IMR-90 (cell line): ENCODE results near the gene PRKN. TPM values are rescaled to one million over a fixed set of nuclear protein-coding genes. Genes with fewer than 3 reads are reported as not detected.

ENCODE experiments used
- ATAC-seq: fragments of 200-7000 bp; cut with Tn5 transposase; 2 replicates; pipeline ENCODE4 v1.9.1; 2020; ENCODE audit warnings: low read depth, mild to moderate bottlenecking, moderate library complexity
- BruUV-seq: library from RNA; stranded (reverse); fragments of 400-500 nt; replicated peaks from 2 replicates; lab custom pipeline; 2021; lab: Mats Ljungman, UMichigan
- CTCF ChIA-PET: fragments of 300-600 bp; formaldehyde crosslinking; extraction: SDS; loops from one replicate; lab custom pipeline; 2021; ENCODE audit warnings: antibody characterized with exemption; lab: Yijun Ruan, JAX
- POLR2A ChIA-PET: fragments of 300-600 bp; sonication (Branson Sonifier 250); formaldehyde crosslinking; loops from one replicate; lab custom pipeline; 2022; ENCODE audit warnings: antibody characterized with exemption; ENCODE audit not compliant: unreplicated experiment; lab: Charles Lee
- DNase-seq: peaks from one replicate; pipeline ENCODE4 v3.0.0; 2013
- H2AFZ ChIP-seq: replicated peaks from 2 replicates; pipeline ENCODE3; 2013; ENCODE audit warnings: low read length, mild to moderate bottlenecking; ENCODE audit not compliant: poor library complexity
- H2AK5ac ChIP-seq: 2 replicates; pipeline ENCODE4 v1.6.1; 2013; ENCODE audit warnings: low read depth, low read length, inconsistent platforms
- H2AK9ac ChIP-seq: replicated peaks from 2 replicates; pipeline ENCODE3; 2013; ENCODE audit warnings: mild to moderate bottlenecking, low read depth, low read length, moderate library complexity; ENCODE audit not compliant: poor library complexity
- H2BK120ac ChIP-seq: 2 replicates; pipeline ENCODE4 v1.6.1; 2013; ENCODE audit warnings: low read depth, low read length, inconsistent platforms
- H2BK15ac ChIP-seq: 3 replicates; pipeline ENCODE4 v1.6.1; 2013; ENCODE audit warnings: low read depth, low read length, inconsistent platforms
- H2BK20ac ChIP-seq: 2 replicates; pipeline ENCODE4 v1.6.1; 2013; ENCODE audit warnings: low read depth, mild to moderate bottlenecking, inconsistent platforms, low read length, moderate library complexity
- H2BK5ac ChIP-seq: 2 replicates; pipeline ENCODE4 v1.6.1; 2013; ENCODE audit warnings: mild to moderate bottlenecking, low read depth, low read length, inconsistent platforms; ENCODE audit not compliant: poor library complexity, severe bottlenecking
- H3K14ac ChIP-seq: replicated peaks from 2 replicates; pipeline ENCODE4 v1.6.1; 2013; ENCODE audit warnings: low read depth, low read length, inconsistent platforms
- H3K18ac ChIP-seq: 2 replicates; pipeline ENCODE4 v1.6.1; 2013; ENCODE audit warnings: low read depth, low read length, control low read depth
- H3K23ac ChIP-seq: 2 replicates; pipeline ENCODE4 v1.6.1; 2013; ENCODE audit warnings: low read depth, low read length, inconsistent platforms
- H3K27ac ChIP-seq: 2 replicates; pipeline ENCODE4 v1.5.1; 2013; ENCODE audit warnings: mild to moderate bottlenecking, control low read depth, low read length; ENCODE audit not compliant: insufficient read depth
- H3K27me3 ChIP-seq: 2 replicates; pipeline ENCODE4 v1.6.1; 2013; ENCODE audit warnings: low read length; ENCODE audit not compliant: control insufficient read depth, insufficient read depth
- H3K36me3 ChIP-seq: 2 replicates; pipeline ENCODE4 v1.6.1; 2013; ENCODE audit warnings: low read length, mixed read lengths; ENCODE audit not compliant: control insufficient read depth, insufficient read depth
- H3K4ac ChIP-seq: 2 replicates; pipeline ENCODE4 v1.6.1; 2013; ENCODE audit warnings: low read depth, low read length, inconsistent platforms
- H3K4me1 ChIP-seq: 2 replicates; pipeline ENCODE4 v1.6.1; 2013; ENCODE audit warnings: low read length, mixed read lengths; ENCODE audit not compliant: control insufficient read depth, insufficient read depth
- H3K4me2 ChIP-seq: 2 replicates; pipeline ENCODE4 v1.6.1; 2013; ENCODE audit warnings: low read depth, mild to moderate bottlenecking, control low read depth, low read length, moderate library complexity
- H3K4me3 ChIP-seq: 2 replicates; pipeline ENCODE4 v1.5.1; 2013; ENCODE audit warnings: low read depth, mild to moderate bottlenecking, control low read depth, low read length, moderate library complexity; ENCODE audit not compliant: insufficient read depth
- H3K56ac ChIP-seq: 2 replicates; pipeline ENCODE4 v1.6.1; 2013; ENCODE audit warnings: low read length, inconsistent platforms; ENCODE audit not compliant: insufficient read depth; ENCODE audit errors: extremely low read depth
- H3K79me1 ChIP-seq, 2 experiments: 2 replicates each; pipeline ENCODE4 v1.6.1; 2013; ENCODE audit warnings: low read length in 2 of 2, inconsistent platforms in 1 of 2, low read depth in 1 of 2
- H3K9ac ChIP-seq: 2 replicates; pipeline ENCODE4 v1.6.1; 2013; ENCODE audit warnings: low read depth, low read length, control low read depth
- H3K9me1 ChIP-seq: 2 replicates; pipeline ENCODE4 v1.6.1; 2013; ENCODE audit warnings: low read length, inconsistent platforms; ENCODE audit not compliant: insufficient read depth
- H3K9me3 ChIP-seq: 2 replicates; pipeline ENCODE4 v1.6.1; 2013; ENCODE audit warnings: low read length; ENCODE audit not compliant: control insufficient read depth, insufficient read depth
- H4K20me1 ChIP-seq: 2 replicates; pipeline ENCODE4 v1.6.1; 2013; ENCODE audit warnings: low read length, inconsistent platforms; ENCODE audit not compliant: insufficient read depth
- H4K5ac ChIP-seq: 2 replicates; pipeline ENCODE4 v1.6.1; 2013; ENCODE audit warnings: mild to moderate bottlenecking, low read depth, low read length, control low read depth
- H4K8ac ChIP-seq, 2 experiments: 2 replicates each; pipeline ENCODE4 v1.6.1; 2013; ENCODE audit warnings: low read depth in 2 of 2, low read length in 2 of 2, control low read depth in 1 of 2, inconsistent platforms in 1 of 2
- H4K91ac ChIP-seq: 2 replicates; pipeline ENCODE4 v1.6.1; 2013; ENCODE audit warnings: low read depth, low read length, inconsistent platforms; ENCODE audit not compliant: insufficient read depth
- BHLHE40 ChIP-seq: fragments of 150-350 bp; IDR thresholded peaks from 2 replicates; pipeline ENCODE4 v1.6.1; 2016; ENCODE audit warnings: mild to moderate bottlenecking, low read depth, low read length
- CHD1 ChIP-seq: IDR thresholded peaks from 2 replicates; pipeline ENCODE4 v1.6.1; 2012; ENCODE audit warnings: low read depth, low read length, improper control_type of control experiment
- NFE2L2 ChIP-seq: fragments of 150-350 bp; IDR thresholded peaks from 2 replicates; pipeline ENCODE4 v1.6.1; 2016; ENCODE audit warnings: low read depth, mild to moderate bottlenecking, low read length
- POLR2A ChIP-seq: IDR thresholded peaks from 2 replicates; pipeline ENCODE4 v1.6.1; 2012; ENCODE audit warnings: mild to moderate bottlenecking, low read depth, low read length
- USF2 ChIP-seq: fragments of 150-350 bp; IDR thresholded peaks from 2 replicates; pipeline ENCODE4 v1.6.1; 2017; ENCODE audit warnings: mild to moderate bottlenecking, antibody characterized with exemption, low read length, low read depth
- WGBS, 2 experiments: methylation state at CpG; one replicate each; pipeline versions ENCODE4 v1.1.5 to v1.1.7; 2013; ENCODE audit warnings: missing lambda C conversion rate in 2 of 2; ENCODE audit not compliant: insufficient read length in 1 of 2; ENCODE audit errors: extremely low coverage in 2 of 2; 5-methylcytosine and 5-hydroxymethylcytosine counted together
- dilution Hi-C: fragments of 300-500 bp; cut with HindIII; formaldehyde crosslinking; loops from one replicate; pipeline ENCODE4 v1.14.3; 2018; ENCODE audit warnings: low sequenced_read_pairs; ENCODE audit not compliant: unreplicated experiment
- in situ Hi-C: fragments of 300-500 bp; cut with MboI; formaldehyde crosslinking; loops from 3 replicates; pipeline ENCODE4 v1.14.3; 2019; ENCODE audit warnings: low sequenced_read_pairs, inconsistent platforms, mixed read lengths
- intact Hi-C: fragments of 100-400 bp; cut with micrococcal nuclease; formaldehyde crosslinking; loops from 2 replicates; pipeline ENCODE4 v1.10.0; 2022
- polyA plus RNA-seq, 3 experiments: library from polyadenylated mRNA; depleted of rRNA; stranded (reverse); fragments of >200 nt; gene quantifications; 2 replicates each; pipeline ENCODE4 v1.2.3, GENCODE V29; 2012; ENCODE audit warnings: low replicate concordance in 1 of 3
- total RNA-seq: library from RNA; depleted of rRNA; stranded (reverse); fragments of >200 nt; gene quantifications from 2 replicates; pipeline ENCODE4 v1.2.3, GENCODE V29; 2012

Gene PRKN
- total and polyA plus RNA-seq, 2 of the 4 experiments (the other 2 are of a cell fraction), result 0.15 to 0.18 TPM

DNA sequence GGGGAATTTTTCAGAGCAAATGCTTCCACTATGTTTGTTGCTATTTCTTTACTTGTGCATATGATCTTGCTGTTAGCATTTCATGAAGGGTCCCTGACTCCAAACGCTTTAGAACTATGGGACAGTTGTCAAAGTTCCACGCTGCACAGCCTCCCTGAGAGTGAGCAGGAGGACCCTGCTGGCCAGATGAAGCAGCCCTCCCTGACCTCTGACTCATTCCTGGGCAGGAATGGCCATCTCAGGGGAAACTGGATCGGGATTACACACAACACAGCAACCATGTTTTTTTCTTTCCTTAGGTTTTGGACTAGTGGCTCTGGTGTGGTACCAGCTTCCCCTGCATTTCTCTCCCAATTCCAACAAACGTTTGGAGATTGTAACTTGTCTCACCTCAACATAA, 742.9 kb downstream of the PRKN start:
- H4K8ac ChIP-seq, result no peak overlapping the region
- intact Hi-C loops (no loop called here), dilution Hi-C loops (no loop called here), in situ Hi-C loops (no loop called here)
- ChIA-PET POLR2A (no interaction called here), CTCF (no interaction called here)
- no peak overlapping the region for H2AFZ ChIP-seq
- no peak overlapping the region for H3K27ac ChIP-seq
- no peaks in the 10 kb centered on the region for H3K36me3 ChIP-seq
- TF ChIP-seq CHD1 (no peak), USF2 (no peak), NFE2L2 (no peak), BHLHE40 (no peak), POLR2A (no peak)
- no peaks in the 10 kb centered on the region for H3K4me1 ChIP-seq
- no TSS peak for BruUV-seq
- H2BK120ac ChIP-seq, result no peak overlapping the region
- H3K79me1 ChIP-seq, result no peaks in the 10 kb centered on the region
- H3K9me1 ChIP-seq, result no peaks in the 10 kb centered on the region
- no peak overlapping the region for H3K18ac ChIP-seq
- no peak overlapping the region for H2AK9ac ChIP-seq
- H2BK20ac ChIP-seq, result no peak overlapping the region
- no peaks in the 10 kb centered on the region for H4K20me1 ChIP-seq
- no peak overlapping the region for H3K56ac ChIP-seq
- no peak overlapping the region for H4K5ac ChIP-seq
- H2AK5ac ChIP-seq, result no peak overlapping the region
- no peaks in the 10 kb centered on the region for H3K27me3 ChIP-seq
- no peak overlapping the region for H4K91ac ChIP-seq
- no peak for ATAC-seq
- H2BK15ac ChIP-seq, result no peak overlapping the region
- H3K14ac ChIP-seq, result no peak overlapping the region
- no peak overlapping the region for H3K9ac ChIP-seq
- H3K4me2 ChIP-seq, result no peak overlapping the region
- WGBS, 2 experiments, result 0% methylated on average over 1 of the region's 4 CpGs; no CpG with 5 or more reads in 1 of the 2 experiments
- no peak overlapping the region for H2BK5ac ChIP-seq
- no peak overlapping the region for H3K23ac ChIP-seq
- H3K4me3 ChIP-seq, result no peak overlapping the region
- no peak for DNase-seq
- peaks cover 16% of the 10 kb centered on the region for H3K9me3 ChIP-seq
- H3K4ac ChIP-seq, result no peak overlapping the region
